Activated CD8-positive, alpha-beta T cell treated with anti-CD3 and anti-CD28 coated beads, Interleukin-2, amount 10 ng/mL, durations not matched to agents 7 days and 5 days (primary cell): ENCODE measurements around the gene CCDC28A. TPM values are rescaled to one million over a fixed set of nuclear protein-coding genes. Genes with fewer than 3 reads are reported as not detected.

Source experiments
- total RNA-seq, 2 experiments: library from RNA; stranded (reverse); gene quantifications; one replicate each; pipeline ENCODE4 v1.2.3, GENCODE V29; 2021

The CCDC28A gene
- total RNA-seq, 2 experiments from 2014 or later: 17.4 to 19.2 TPM

Other genes starting within 250 kb of the CCDC28A start
- not detected for gene ECT2L, start 22.3 kb downstream of the CCDC28A start, total RNA-seq
- gene REPS1, start 214.5 kb downstream of the CCDC28A start, total RNA-seq: 10 to 100 TPM; 39.2 to 45.2 TPM